Measurements from ENCODE around the gene PTPRA. TPM values are rescaled to one million over a fixed set of nuclear protein-coding genes. Genes with fewer than 3 reads are reported as not detected.
"Not testable (repeated sequence)": the region's sequence is repeated elsewhere in the genome, so short reads cannot be mapped to it uniquely, and the experiment has no call there.

The PTPRA gene
- total and polyA plus RNA-seq, 2 donors (not counting 3 experiments of a cell fraction or from before 2014, with no cell fraction given) = 43.2 to 53.4 TPM

DNA sequence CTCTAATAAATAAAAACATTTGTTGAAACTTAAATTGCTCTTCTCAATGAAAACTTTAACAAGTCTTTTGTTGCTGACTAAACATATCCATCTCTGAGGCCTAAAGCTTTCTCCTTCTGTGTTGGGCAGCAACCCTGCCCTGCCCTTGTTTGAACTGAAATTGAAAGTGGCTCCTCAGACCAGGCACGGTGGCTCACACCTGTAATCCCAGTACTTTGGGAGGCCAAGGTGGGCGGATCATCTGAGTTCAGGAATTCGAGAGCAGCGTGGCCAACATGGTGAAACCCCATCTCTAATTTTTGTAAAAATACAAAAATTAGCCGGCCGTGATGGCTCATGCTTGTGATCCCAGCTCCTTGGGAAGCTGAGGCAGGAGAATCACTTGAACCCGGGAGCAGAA, 140.9 kb downstream of the PTPRA start:
- Histone ChIP-seq H3K27ac (ENCODE audit: insufficient read depth, low read depth, low read length) (no peak overlapping the region), H3K4me3 (replicated peaks in 1 of 3; ENCODE audit: insufficient read depth in 1 of 3, low read depth in 1 of 3, low read length in 3 of 3) (no peak overlapping the region), H3K27me3 (ENCODE audit: control insufficient read depth in 2 of 2, insufficient read depth in 2 of 2, low read length in 2 of 2) (no peaks in the 10 kb centered on the region), H3K4me1 (ENCODE audit: control insufficient read depth, extremely low read depth, insufficient read depth, low read length) (no peaks in the 10 kb centered on the region), H3K9ac (replicated peaks; ENCODE audit: extremely low read depth, insufficient read depth, low read length) (no peak overlapping the region), H3K9me1 (replicated peaks; ENCODE audit: control insufficient read depth, extremely low read depth, insufficient read depth, low read length) (no peaks in the 10 kb centered on the region), H3K79me2 (ENCODE audit: control insufficient read depth, insufficient read depth, low read length) (no peaks in the 10 kb centered on the region), H3K4me2 (ENCODE audit: insufficient read depth, low read length) (no peak overlapping the region), H4K20me1 (replicated peaks; ENCODE audit: control insufficient read depth, extremely low read depth, insufficient read depth, low read length) (no peaks in the 10 kb centered on the region), H2AFZ (ENCODE audit: low read depth, low read length) (no peak overlapping the region), H3K9me3 (replicated peaks; ENCODE audit: control insufficient read depth, insufficient read depth, low read length) (no peaks in the 10 kb centered on the region), H3K36me3 (ENCODE audit: control insufficient read depth in 2 of 2, extremely low read depth in 1 of 2, insufficient read depth in 2 of 2, low read length in 2 of 2) (peaks cover 0 to 6% of the 10 kb centered on the region in 2 experiments)
- intact Hi-C loops (cut with micrococcal nuclease) (no loop called here), dilution Hi-C loops (cut with MboI; ENCODE audit: extremely low pct_ligation_motif_present, low sequenced_read_pairs) (no loop called here)
- no TSS peak for BruUV-seq (replicated peaks)
- ChIA-PET CTCF (interaction anchor here (1.2 kb wide), 1 partner anchor 68 kb away, joined by 3 read pairs; no protein-coding TSS in a partner anchor), POLR2A (no interaction called here)
- FAIRE-seq (no peak), DNase-seq (ENCODE audit: low read depth, low spot score) (no peak)
- TF ChIP-seq, protein P1, sequence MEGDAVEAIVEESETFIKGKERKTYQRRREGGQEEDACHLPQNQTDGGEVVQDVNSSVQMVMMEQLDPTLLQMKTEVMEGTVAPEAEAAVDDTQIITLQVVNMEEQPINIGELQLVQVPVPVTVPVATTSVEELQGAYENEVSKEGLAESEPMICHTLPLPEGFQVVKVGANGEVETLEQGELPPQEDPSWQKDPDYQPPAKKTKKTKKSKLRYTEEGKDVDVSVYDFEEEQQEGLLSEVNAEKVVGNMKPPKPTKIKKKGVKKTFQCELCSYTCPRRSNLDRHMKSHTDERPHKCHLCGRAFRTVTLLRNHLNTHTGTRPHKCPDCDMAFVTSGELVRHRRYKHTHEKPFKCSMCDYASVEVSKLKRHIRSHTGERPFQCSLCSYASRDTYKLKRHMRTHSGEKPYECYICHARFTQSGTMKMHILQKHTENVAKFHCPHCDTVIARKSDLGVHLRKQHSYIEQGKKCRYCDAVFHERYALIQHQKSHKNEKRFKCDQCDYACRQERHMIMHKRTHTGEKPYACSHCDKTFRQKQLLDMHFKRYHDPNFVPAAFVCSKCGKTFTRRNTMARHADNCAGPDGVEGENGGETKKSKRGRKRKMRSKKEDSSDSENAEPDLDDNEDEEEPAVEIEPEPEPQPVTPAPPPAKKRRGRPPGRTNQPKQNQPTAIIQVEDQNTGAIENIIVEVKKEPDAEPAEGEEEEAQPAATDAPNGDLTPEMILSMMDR (IDR thresholded peaks at IDR 0.05; ENCODE audit: extremely low read depth in 1 of 2, insufficient read depth in 1 of 2, low read depth in 1 of 2, low read length in 2 of 2) = no peak
- TF ChIP-seq EZH2 (IDR thresholded peaks at IDR 0.05; ENCODE audit: borderline replicate concordance, low read depth, low read length, severe bottlenecking) = no peak
- TF ChIP-seq POLR2A (IDR thresholded peaks at IDR 0.05; ENCODE audit: low read depth, low read length) = no peak
- TF ChIP-seq POLR2AphosphoS5 (IDR thresholded peaks at IDR 0.05; ENCODE audit: insufficient read depth, low read depth, low read length) = no peak
- TF ChIP-seq, protein P2, sequence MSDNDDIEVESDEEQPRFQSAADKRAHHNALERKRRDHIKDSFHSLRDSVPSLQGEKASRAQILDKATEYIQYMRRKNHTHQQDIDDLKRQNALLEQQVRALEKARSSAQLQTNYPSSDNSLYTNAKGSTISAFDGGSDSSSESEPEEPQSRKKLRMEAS (IDR thresholded peaks at IDR 0.05; ENCODE audit: insufficient read depth, insufficient read length) = no peak

DNA sequence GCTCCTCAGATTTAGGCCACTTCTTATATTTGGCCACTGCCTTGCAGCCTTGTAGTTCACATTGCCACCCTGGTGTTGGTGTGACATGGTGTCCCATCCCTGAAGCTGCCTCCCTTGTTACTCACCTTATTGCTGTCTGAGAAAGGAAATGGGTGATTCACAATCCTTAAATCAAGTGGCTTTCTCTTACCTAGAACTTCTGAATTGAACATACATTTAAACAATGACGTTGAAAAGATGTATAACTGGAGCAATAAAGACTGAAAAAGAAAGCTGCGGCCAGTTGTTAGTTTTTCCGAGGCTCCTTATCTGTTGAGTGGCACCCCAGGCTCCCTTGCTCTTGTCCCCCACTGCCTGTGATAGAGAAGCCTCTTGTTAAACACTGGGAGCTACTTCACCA, 141.4 kb downstream of the PTPRA start:
- intact Hi-C loops (cut with micrococcal nuclease) (no loop called here), dilution Hi-C loops (cut with MboI; ENCODE audit: extremely low pct_ligation_motif_present, low sequenced_read_pairs) (no loop called here)
- TF ChIP-seq, protein P1 (IDR thresholded peaks at IDR 0.05; ENCODE audit: extremely low read depth in 1 of 2, insufficient read depth in 1 of 2, low read depth in 1 of 2, low read length in 2 of 2) = no peak
- H3K9me1 ChIP-seq (replicated peaks; ENCODE audit: control insufficient read depth, extremely low read depth, insufficient read depth, low read length) = no peaks in the 10 kb centered on the region
- H3K4me3 ChIP-seq (replicated peaks in 1 of 3; ENCODE audit: insufficient read depth in 1 of 3, low read depth in 1 of 3, low read length in 3 of 3) = no peak overlapping the region
- FAIRE-seq (no peak), DNase-seq (ENCODE audit: low read depth, low spot score) (no peak)
- H3K9me3 ChIP-seq (replicated peaks; ENCODE audit: control insufficient read depth, insufficient read depth, low read length) = no peaks in the 10 kb centered on the region
- H2AFZ ChIP-seq (ENCODE audit: low read depth, low read length) = no peak overlapping the region
- POLR2A ChIA-PET = no interaction called here
- H3K9ac ChIP-seq (replicated peaks; ENCODE audit: extremely low read depth, insufficient read depth, low read length) = no peak overlapping the region
- BruUV-seq (replicated peaks) = no TSS peak
- H3K4me2 ChIP-seq (ENCODE audit: insufficient read depth, low read length) = no peak overlapping the region
- peaks cover 0 to 4% of the 10 kb centered on the region in 2 experiments for H3K36me3 ChIP-seq (ENCODE audit: control insufficient read depth in 2 of 2, extremely low read depth in 1 of 2, insufficient read depth in 2 of 2, low read length in 2 of 2)
- no peaks in the 10 kb centered on the region for H3K79me2 ChIP-seq (ENCODE audit: control insufficient read depth, insufficient read depth, low read length)
- H3K27me3 ChIP-seq (ENCODE audit: control insufficient read depth in 2 of 2, insufficient read depth in 2 of 2, low read length in 2 of 2) = no peaks in the 10 kb centered on the region
- no peaks in the 10 kb centered on the region for H3K4me1 ChIP-seq (ENCODE audit: control insufficient read depth, extremely low read depth, insufficient read depth, low read length)
- CTCF ChIA-PET = interaction anchor here (1.1 to 1.6 kb wide), 3 partner anchors 39 to 107 kb away, joined by 3 read pairs; no protein-coding TSS in a partner anchor
- no peaks in the 10 kb centered on the region for H4K20me1 ChIP-seq (replicated peaks; ENCODE audit: control insufficient read depth, extremely low read depth, insufficient read depth, low read length)
- no peak overlapping the region for H3K27ac ChIP-seq (ENCODE audit: insufficient read depth, low read depth, low read length)

DNA sequence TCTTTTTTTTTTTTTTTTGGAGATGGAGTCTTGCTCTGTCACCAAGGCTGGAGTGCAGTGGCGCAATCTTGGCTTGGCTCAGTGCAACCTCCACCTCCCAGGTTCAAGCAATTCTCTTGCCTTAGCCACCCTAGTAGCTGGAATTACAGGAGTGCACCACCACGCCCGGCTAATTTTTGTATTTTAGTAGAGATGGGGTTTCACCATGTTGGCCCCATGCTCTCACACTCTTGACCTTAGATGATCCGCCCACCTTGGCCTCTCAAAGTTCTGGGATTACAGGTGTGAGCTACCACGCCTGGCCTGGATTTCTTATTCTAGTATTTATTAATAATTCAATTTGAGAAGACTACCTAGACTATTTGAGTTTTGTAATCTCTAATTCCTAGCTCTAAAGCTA, 142.0 kb downstream of the PTPRA start:
- H3K79me2 ChIP-seq (ENCODE audit: control insufficient read depth, insufficient read depth, low read length); H3K36me3 ChIP-seq (ENCODE audit: control insufficient read depth in 2 of 2, extremely low read depth in 1 of 2, insufficient read depth in 2 of 2, low read length in 2 of 2); DNase-seq (ENCODE audit: low read depth, low spot score); H3K4me2 ChIP-seq (ENCODE audit: insufficient read depth, low read length); intact Hi-C loops (cut with micrococcal nuclease); H3K4me3 ChIP-seq (replicated peaks in 1 of 3; ENCODE audit: insufficient read depth in 1 of 3, low read depth in 1 of 3, low read length in 3 of 3); dilution Hi-C loops (cut with MboI; ENCODE audit: extremely low pct_ligation_motif_present, low sequenced_read_pairs); POLR2A ChIA-PET; H3K9me1 ChIP-seq (replicated peaks; ENCODE audit: control insufficient read depth, extremely low read depth, insufficient read depth, low read length); H3K4me1 ChIP-seq (ENCODE audit: control insufficient read depth, extremely low read depth, insufficient read depth, low read length); H3K27ac ChIP-seq (ENCODE audit: insufficient read depth, low read depth, low read length); H2AFZ ChIP-seq (ENCODE audit: low read depth, low read length); BruUV-seq (replicated peaks); FAIRE-seq; H4K20me1 ChIP-seq (replicated peaks; ENCODE audit: control insufficient read depth, extremely low read depth, insufficient read depth, low read length); H3K9ac ChIP-seq (replicated peaks; ENCODE audit: extremely low read depth, insufficient read depth, low read length); H3K27me3 ChIP-seq (ENCODE audit: control insufficient read depth in 2 of 2, insufficient read depth in 2 of 2, low read length in 2 of 2); H3K9me3 ChIP-seq (replicated peaks; ENCODE audit: control insufficient read depth, insufficient read depth, low read length): not testable (repeated sequence)
- CTCF ChIA-PET = interaction anchor here (1.1 to 1.6 kb wide), 3 partner anchors 38 to 108 kb away, joined by 3 read pairs; no protein-coding TSS in a partner anchor

Measured in endothelial cell of umbilical vein (primary cell).